Brain microvascular endothelial cell (primary cell): ENCODE results near the gene MCOLN2.

ENCODE experiments used
- DNase-seq: peaks from one replicate; pipeline ENCODE4 v3.0.0-alpha.2; 2020
- H3K27ac ChIP-seq: fragments of 250-450 bp; sonication (Bioruptor Pico); 2 replicates; pipeline ENCODE4 v1.5.1; 2020; ENCODE audit warnings: mild to moderate bottlenecking, moderate library complexity
- H3K27me3 ChIP-seq: fragments of 250-450 bp; sonication (Bioruptor Pico); replicated peaks from 2 replicates; pipeline ENCODE4 v1.5.1; 2020; ENCODE audit warnings: mild to moderate bottlenecking
- H3K36me3 ChIP-seq: fragments of 250-450 bp; sonication (Bioruptor Pico); replicated peaks from 2 replicates; pipeline ENCODE4 v1.5.1; 2020; ENCODE audit warnings: mild to moderate bottlenecking
- H3K4me3 ChIP-seq: 2 replicates; pipeline ENCODE4 v1.5.1; 2011; ENCODE audit warnings: low read depth, mild to moderate bottlenecking, control low read depth, low read length, moderate library complexity
- in situ Hi-C: cut with HindIII; loops from 2 replicates; pipeline ENCODE4 v1.10.0; 2017; ENCODE audit warnings: low sequenced_read_pairs, low pct_ligation_motif_present
- TF ChIP-seq, protein P1 (sequence below): IDR thresholded peaks from 2 replicates; pipeline ENCODE4 v1.5.1; 2011; ENCODE audit warnings: low read depth, mild to moderate bottlenecking, moderate library complexity, low read length, control low read depth, inconsistent platforms; ENCODE audit errors: missing control alignments

MCOLN2 gene

DNA sequence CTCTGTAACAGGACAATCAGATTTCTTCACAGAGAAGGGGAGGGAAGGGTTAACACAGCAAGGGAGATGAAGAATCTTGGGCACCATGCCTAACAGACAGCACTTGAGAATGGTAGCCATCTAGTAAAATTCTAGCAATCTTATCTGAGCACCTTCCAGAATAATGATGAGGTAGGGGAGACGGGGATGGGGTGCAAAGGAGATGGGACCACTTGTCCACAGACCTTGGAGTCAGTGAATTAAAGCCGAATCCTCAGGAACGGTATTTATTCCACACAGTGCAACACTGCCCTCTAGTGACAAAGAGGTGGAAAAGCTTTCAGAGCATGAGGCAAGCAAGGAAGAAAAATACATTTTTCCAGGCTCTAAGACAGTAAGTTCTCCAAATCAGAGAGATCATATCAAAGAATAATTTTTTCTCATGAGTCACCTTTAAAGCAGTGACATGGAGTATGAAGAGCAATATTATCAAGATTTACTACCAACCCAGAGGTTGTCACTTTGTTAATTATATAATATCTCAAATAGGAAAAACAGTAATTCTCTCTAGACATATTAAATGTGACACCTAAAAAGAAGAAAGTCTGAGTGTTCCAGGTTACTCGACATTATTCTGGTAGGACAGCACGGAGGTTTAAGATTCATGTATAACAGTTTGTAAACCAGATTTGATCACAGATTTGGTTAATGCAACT lies 60.6 kb downstream of the MCOLN2 start:
- Histone ChIP-seq H3K27ac (no peak overlapping the region), H3K36me3 (no peaks in the 10 kb centered on the region), H3K4me3 (no peak overlapping the region), H3K27me3 (peaks cover 2% of the 10 kb centered on the region)
- in situ Hi-C loops = loop anchor here (10.0 kb wide), 1 partner anchor 161 kb away; no protein-coding TSS in a partner anchor
- TF ChIP-seq, protein P1, sequence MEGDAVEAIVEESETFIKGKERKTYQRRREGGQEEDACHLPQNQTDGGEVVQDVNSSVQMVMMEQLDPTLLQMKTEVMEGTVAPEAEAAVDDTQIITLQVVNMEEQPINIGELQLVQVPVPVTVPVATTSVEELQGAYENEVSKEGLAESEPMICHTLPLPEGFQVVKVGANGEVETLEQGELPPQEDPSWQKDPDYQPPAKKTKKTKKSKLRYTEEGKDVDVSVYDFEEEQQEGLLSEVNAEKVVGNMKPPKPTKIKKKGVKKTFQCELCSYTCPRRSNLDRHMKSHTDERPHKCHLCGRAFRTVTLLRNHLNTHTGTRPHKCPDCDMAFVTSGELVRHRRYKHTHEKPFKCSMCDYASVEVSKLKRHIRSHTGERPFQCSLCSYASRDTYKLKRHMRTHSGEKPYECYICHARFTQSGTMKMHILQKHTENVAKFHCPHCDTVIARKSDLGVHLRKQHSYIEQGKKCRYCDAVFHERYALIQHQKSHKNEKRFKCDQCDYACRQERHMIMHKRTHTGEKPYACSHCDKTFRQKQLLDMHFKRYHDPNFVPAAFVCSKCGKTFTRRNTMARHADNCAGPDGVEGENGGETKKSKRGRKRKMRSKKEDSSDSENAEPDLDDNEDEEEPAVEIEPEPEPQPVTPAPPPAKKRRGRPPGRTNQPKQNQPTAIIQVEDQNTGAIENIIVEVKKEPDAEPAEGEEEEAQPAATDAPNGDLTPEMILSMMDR = peak; percentile 81
- peak; percentile 50 for DNase-seq

DNA sequence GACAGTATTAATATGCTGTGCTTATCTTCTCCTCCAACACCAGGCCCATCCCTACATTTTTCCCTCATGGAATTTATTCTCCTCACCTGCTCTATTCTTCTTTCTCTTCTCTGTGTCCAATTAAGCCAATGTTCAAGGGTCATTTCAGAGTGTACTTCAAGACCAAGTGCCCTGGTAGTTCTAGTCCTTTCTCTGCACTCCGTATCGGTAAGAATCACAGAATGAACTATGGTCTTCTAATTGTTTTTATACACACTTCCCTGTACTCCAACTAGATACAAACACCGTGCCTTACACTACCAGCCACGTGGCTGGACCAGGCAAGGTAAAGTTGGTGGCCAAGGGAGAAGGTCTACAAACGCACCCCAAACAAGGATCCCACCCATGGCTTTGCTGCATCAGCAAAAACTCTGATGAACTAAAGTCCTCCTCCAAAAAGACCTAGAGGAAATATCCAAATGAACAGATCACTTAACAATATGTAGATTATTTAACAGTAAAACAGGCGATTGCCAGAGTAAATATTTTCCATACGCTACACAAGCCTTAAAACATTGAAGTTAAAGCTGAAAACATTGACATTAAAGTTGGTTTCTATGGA lies 63.8 kb downstream of the MCOLN2 start:
- no peak overlapping the region for H3K4me3 ChIP-seq
- DNase-seq = no peak
- TF ChIP-seq, protein P1 = no peak
- H3K27ac ChIP-seq = no peak overlapping the region
- H3K36me3 ChIP-seq = no peaks in the 10 kb centered on the region
- H3K27me3 ChIP-seq = peaks cover 20% of the 10 kb centered on the region
- in situ Hi-C loops = loop anchor here (10.0 kb wide), 1 partner anchor 158 kb away; no protein-coding TSS in a partner anchor

GRCh38 chr1:84930831-84931230 lies 66.1 kb downstream of the MCOLN2 start:
- in situ Hi-C loops = loop anchor here (10.0 kb wide), 1 partner anchor 156 kb away; no protein-coding TSS in a partner anchor
- no peak for DNase-seq
- Histone ChIP-seq H3K36me3 (no peaks in the 10 kb centered on the region), H3K27me3 (peaks cover 23% of the 10 kb centered on the region), H3K4me3 (no peak overlapping the region), H3K27ac (no peak overlapping the region)
- TF ChIP-seq, protein P1 = no peak

- no peaks in the 10 kb centered on the region for H3K36me3 ChIP-seq
- H3K27ac ChIP-seq = no peak overlapping the region
- TF ChIP-seq, protein P1 = no peak
- in situ Hi-C loops = loop anchor here (10.0 kb wide), 1 partner anchor 156 kb away; no protein-coding TSS in a partner anchor
- no peak for DNase-seq
- H3K4me3 ChIP-seq = no peak overlapping the region
- peaks cover 23% of the 10 kb centered on the region for H3K27me3 ChIP-seq
These were observed 66.6 kb downstream of the MCOLN2 start for GRCh38 chr1:84930329-84930728.

GRCh38 chr1:84929581-84929980 lies 67.3 kb downstream of the MCOLN2 start:
- TF ChIP-seq, protein P1 = no peak
- Histone ChIP-seq H3K4me3 (no peak overlapping the region), H3K27ac (no peak overlapping the region), H3K36me3 (no peaks in the 10 kb centered on the region), H3K27me3 (peaks cover 23% of the 10 kb centered on the region)
- no peak for DNase-seq
- in situ Hi-C loops = no loop called here
